Ishikawa (cell line): ENCODE measurements around the gene GRIN2B.

ENCODE experiments used
- CEBPB ChIP-seq: IDR thresholded peaks from 2 replicates; pipeline ENCODE4 v1.6.1; 2012
- CREB1 ChIP-seq: IDR thresholded peaks from 2 replicates; pipeline ENCODE4 v1.6.1; 2012; ENCODE audit warnings: low read depth
- EP300 ChIP-seq: IDR thresholded peaks from 2 replicates; pipeline ENCODE4 v1.6.1; 2012; ENCODE audit warnings: borderline replicate concordance
- FOXM1 ChIP-seq: IDR thresholded peaks from 2 replicates; pipeline ENCODE4 v1.6.1; 2012; ENCODE audit warnings: low read depth, borderline replicate concordance
- MAX ChIP-seq: IDR thresholded peaks from 2 replicates; pipeline ENCODE4 v1.6.1; 2012
- NFIC ChIP-seq: IDR thresholded peaks from 2 replicates; pipeline ENCODE4 v1.6.1; 2012
- RAD21 ChIP-seq: IDR thresholded peaks from 2 replicates; pipeline ENCODE4 v1.6.1; 2012; ENCODE audit warnings: low read depth
- REST ChIP-seq: IDR thresholded peaks from 2 replicates; pipeline ENCODE4 v1.6.1; 2012; ENCODE audit warnings: low read depth, mild to moderate bottlenecking
- TAF1 ChIP-seq: IDR thresholded peaks from 2 replicates; pipeline ENCODE4 v1.6.1; 2012; ENCODE audit warnings: low read depth, mild to moderate bottlenecking
- TCF12 ChIP-seq: IDR thresholded peaks from 2 replicates; pipeline ENCODE4 v1.6.1; 2012; ENCODE audit warnings: low read depth
- TEAD4 ChIP-seq: IDR thresholded peaks from 2 replicates; pipeline ENCODE4 v1.6.1; 2012
- USF1 ChIP-seq: IDR thresholded peaks from 2 replicates; pipeline ENCODE4 v1.6.1; 2012
- YY1 ChIP-seq: IDR thresholded peaks from 2 replicates; pipeline ENCODE4 v1.6.1; 2012; ENCODE audit warnings: low read depth
- ZBTB7A ChIP-seq: IDR thresholded peaks from 2 replicates; pipeline ENCODE4 v1.6.1; 2012; ENCODE audit warnings: low read depth

- TF ChIP-seq CREB1 (no peak), REST (no peak), YY1 (no peak), CEBPB (no peak), USF1 (no peak), TEAD4 (no peak), EP300 (no peak), NFIC (no peak), RAD21 (no peak), TCF12 (no peak), FOXM1 (no peak), TAF1 (no peak), MAX (no peak), ZBTB7A (no peak)
Measured at GRCh38 chr12:13940335-13940865, 41.0 kb downstream of the GRIN2B start.
